VCaP (cell line): ENCODE measurements around the gene OTP.
A peak's percentile ranks its signal among the peaks of the same experiment; 100 is the strongest.

Experiments used
- H3K27ac ChIP-seq: fragments of 450-650 bp; 2 replicates; pipeline ENCODE4 v1.5.1; 2017
- TF ChIP-seq, protein P1 (sequence below): fragments of 450-650 bp; conservative IDR thresholded peaks from 2 replicates; pipeline ENCODE4 v1.5.1; 2017; ENCODE audit warnings: mild to moderate bottlenecking, moderate library complexity

Gene OTP

DNA sequence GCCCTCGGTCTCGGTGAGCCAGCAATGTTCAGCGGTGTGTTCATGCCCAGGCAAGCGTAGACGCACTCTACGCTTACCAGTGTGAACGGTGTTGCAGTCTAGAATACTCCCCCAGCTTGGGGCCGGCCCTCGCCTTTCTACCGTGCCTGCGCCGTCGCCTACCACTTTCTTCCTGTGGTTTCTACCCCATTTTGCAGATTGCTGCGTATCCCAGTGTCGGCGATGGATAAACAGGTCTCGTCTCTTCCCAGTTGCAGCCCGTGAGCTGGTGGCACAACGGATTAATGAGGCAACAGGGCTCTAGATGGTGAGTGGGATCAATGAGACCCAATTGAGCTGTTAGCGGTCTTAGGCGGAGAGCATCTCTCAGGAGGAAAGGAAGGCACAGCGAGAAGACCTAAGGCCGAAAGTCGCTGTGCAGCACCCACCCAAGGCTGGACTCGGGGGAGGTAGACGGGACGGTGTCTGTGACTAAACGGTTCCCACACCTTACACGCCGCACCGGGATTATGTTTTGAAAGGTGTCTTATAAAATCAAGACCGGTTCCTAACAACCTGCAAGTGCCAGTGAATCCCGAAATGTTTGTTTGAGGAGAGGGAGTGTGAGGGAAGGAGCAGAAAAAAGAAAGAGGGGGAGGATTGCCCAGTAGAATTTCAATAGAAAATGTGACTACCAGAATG lies 5.8 kb downstream of the OTP start:
- TF ChIP-seq, protein P1, sequence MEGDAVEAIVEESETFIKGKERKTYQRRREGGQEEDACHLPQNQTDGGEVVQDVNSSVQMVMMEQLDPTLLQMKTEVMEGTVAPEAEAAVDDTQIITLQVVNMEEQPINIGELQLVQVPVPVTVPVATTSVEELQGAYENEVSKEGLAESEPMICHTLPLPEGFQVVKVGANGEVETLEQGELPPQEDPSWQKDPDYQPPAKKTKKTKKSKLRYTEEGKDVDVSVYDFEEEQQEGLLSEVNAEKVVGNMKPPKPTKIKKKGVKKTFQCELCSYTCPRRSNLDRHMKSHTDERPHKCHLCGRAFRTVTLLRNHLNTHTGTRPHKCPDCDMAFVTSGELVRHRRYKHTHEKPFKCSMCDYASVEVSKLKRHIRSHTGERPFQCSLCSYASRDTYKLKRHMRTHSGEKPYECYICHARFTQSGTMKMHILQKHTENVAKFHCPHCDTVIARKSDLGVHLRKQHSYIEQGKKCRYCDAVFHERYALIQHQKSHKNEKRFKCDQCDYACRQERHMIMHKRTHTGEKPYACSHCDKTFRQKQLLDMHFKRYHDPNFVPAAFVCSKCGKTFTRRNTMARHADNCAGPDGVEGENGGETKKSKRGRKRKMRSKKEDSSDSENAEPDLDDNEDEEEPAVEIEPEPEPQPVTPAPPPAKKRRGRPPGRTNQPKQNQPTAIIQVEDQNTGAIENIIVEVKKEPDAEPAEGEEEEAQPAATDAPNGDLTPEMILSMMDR: no peak
- H3K27ac ChIP-seq: no peak overlapping the region

DNA sequence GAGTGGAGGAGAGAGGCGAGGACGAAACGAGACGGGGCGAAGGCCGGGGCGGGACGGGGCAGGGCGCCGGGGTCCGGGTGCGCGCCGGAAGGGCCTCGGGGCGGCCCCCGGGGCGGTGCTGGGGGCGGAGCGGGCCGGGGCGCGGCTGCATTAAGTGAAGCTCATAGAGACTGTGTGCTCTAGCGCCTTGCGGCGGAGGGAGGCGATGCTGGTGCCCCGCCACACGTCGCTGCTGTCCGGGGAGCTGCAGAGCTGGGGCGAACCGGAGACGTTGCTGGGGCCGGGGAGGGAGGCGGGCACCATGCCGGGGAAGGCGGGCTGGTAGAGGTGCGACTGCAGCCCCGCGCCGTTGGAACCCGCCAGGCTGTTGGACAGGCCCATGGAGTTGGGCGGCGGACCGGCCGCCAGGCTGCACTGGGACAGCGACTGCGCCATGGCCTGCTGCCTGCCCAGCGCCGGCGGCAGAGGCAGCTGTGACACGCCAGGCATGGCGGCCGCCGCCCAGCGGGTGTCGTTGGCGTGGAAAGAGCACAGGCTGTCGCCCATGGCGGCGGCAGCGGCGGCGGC lies 8.3 kb downstream of the OTP start:
- H3K27ac ChIP-seq: peak overlapping the region; percentile 80
- TF ChIP-seq, protein P1: peak; percentile 30

DNA sequence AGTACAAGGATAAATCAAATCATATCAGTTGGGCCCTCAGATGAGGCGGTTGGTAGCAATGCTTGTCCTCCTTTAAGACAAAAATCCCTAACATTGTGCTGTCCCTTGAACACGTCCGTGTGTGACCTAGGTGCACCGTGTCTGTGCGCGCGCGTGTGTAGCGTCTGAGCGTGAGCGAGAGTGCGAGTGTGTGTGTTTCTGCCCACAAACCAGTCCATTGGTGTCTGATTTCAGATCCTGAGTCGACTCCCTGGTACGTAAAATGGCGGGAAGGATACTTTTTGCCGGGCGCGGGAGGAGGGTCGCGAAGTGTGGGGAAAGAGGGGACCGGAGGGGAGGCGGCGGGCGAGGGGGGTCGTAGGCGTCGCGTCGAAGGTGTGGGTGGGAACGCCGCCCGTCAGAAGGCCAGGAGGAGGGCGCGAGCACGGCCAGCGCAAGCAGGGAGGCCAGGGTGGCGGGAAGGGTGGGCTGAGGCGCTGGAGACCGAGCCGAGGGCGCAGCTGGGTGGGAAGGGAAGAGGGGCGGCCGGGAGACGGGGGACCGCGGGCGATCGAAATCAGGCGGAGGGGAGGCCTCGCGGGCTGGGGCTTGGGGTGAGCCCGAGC lies 8.9 kb downstream of the OTP start:
- TF ChIP-seq, protein P1: no peak
- peak overlapping the region; percentile 80 for H3K27ac ChIP-seq

DNA sequence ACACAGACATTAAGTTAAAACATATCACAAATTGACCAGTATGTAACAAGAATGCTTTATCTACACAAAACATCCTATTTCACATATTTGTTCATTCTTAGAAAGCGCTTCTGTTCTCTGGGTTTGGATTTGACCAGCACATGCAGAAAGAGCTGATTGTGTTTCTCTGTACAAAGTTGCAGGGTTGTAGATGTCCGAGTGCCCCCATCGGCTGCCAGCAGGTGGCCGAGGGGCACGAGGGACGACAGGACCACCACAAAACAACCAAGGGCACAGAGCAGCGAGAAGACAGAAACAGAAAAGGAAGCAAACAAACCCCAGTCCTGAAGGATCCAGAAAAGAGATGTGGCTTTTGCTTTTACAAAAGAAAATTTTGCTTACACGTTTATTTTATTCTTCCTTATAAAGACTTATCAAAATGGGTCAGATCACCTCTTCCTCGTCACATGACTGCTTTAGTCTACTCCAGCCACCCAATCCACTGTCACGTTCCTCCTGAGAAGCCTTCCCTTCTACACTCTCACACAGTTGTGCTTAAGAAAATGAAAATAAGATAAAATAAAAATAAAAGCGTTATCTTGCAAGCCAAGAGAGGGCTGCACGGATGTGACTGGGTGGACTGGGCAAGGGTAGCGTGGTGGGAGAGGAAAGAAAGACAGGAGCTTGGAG lies 9.5 kb downstream of the OTP start:
- TF ChIP-seq, protein P1: no peak; the same call in 1 of the 2 replicates
- peak overlapping the region; percentile 80 for H3K27ac ChIP-seq

DNA sequence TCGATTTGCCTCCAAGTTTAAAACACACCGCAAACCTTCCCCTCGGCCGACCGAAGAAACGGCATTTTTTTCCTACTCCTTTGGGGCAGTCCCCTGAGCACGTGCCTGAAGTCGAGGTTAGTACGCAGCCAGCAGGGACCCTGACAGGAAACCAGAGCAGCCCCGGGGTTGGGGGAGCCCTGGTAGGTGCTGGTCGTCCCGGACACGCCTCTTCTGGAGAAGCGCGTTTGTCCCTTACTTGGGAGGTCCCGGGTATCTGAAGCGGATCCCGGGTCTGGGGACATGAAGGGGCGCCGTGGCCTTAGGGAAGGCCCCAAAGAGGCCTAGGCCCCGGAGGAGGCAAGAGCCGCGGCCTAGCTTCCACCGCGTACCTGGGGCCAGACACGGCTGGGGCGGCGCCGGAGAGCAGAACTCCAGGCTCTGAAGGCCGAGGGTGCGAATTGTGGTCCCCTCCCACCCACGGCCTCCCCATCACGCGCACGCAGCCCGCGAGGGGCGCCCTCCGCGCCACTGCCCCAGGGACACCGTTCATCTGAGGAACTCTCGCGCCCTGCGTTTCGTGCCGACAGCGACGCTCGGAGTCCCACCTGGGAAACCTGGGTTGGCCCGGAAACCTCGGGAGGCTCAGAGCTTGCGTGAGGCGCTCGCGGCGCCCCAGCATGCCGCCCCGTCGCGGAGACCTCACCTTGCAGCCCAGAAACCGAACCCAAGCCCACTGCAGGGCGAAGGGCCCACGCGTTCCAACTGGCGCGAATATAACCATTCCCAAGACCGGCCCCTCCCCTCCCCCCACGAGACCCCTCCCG lies 10.4 kb downstream of the OTP start:
- H3K27ac ChIP-seq: no peak overlapping the region
- TF ChIP-seq, protein P1: no peak

GRCh38 chr5:77623203-77623740 lies 15.2 kb downstream of the OTP start:
- H3K27ac ChIP-seq: no peak overlapping the region
- TF ChIP-seq, protein P1: no peak
